ENCODE measurements around the gene SCN2B. TPM values are rescaled to one million over a fixed set of nuclear protein-coding genes. Genes with fewer than 3 reads are reported as not detected.
"Not testable (repeated sequence)": the region's sequence is repeated elsewhere in the genome, so short reads cannot be mapped to it uniquely, and the experiment has no call there.

SCN2B gene
- total and polyA plus RNA-seq, 2 of the 4 experiments (the other 2 are of a cell fraction) = under 0.01 to 0.05 TPM

GRCh38 chr11:118183691-118184090 lies 7.3 kb upstream of the SCN2B start:
- BruUV-seq (replicated peaks); dilution Hi-C loops (cut with HindIII; ENCODE audit: low sequenced_read_pairs, unreplicated experiment): not testable (repeated sequence)
- WGBS, 2 experiments (ENCODE audit: extremely low coverage in 2 of 2, insufficient read length in 1 of 2) = no CpG with 5 or more reads among the region's 5 CpGs

More at GRCh38 chr11:118183691-118184090, 7.3 kb upstream of the SCN2B start:
- H3K36me3 ChIP-seq (ENCODE audit: control insufficient read depth, insufficient read depth, low read length); H2BK15ac ChIP-seq (ENCODE audit: low read depth, low read length); H3K27me3 ChIP-seq (ENCODE audit: control insufficient read depth, insufficient read depth, low read length); H4K20me1 ChIP-seq (ENCODE audit: insufficient read depth, low read length); CTCF ChIA-PET; in situ Hi-C loops (cut with MboI; ENCODE audit: low sequenced_read_pairs); DNase-seq; H3K18ac ChIP-seq (ENCODE audit: low read depth, low read length); H3K4ac ChIP-seq (ENCODE audit: low read depth, low read length); H3K79me1 ChIP-seq (ENCODE audit: low read depth in 1 of 2, low read length in 2 of 2); H2AK5ac ChIP-seq (ENCODE audit: low read depth, low read length); H4K91ac ChIP-seq (ENCODE audit: insufficient read depth, low read depth, low read length); H3K9me3 ChIP-seq (ENCODE audit: control insufficient read depth, insufficient read depth, low read length); H2AFZ ChIP-seq (replicated peaks; ENCODE audit: low read length, poor library complexity); H2BK5ac ChIP-seq (ENCODE audit: low read depth, low read length, poor library complexity, severe bottlenecking); H3K27ac ChIP-seq (ENCODE audit: insufficient read depth, low read length); H2BK120ac ChIP-seq (ENCODE audit: low read depth, low read length); H3K4me2 ChIP-seq (ENCODE audit: low read depth, low read length); H3K9me1 ChIP-seq (ENCODE audit: insufficient read depth, low read length); H2BK20ac ChIP-seq (ENCODE audit: low read depth, low read length); H2AK9ac ChIP-seq (replicated peaks; ENCODE audit: low read depth, low read length, poor library complexity); intact Hi-C loops (cut with micrococcal nuclease); H4K8ac ChIP-seq (ENCODE audit: low read depth in 2 of 2, low read length in 2 of 2); H3K23ac ChIP-seq (ENCODE audit: low read depth, low read length); ATAC-seq (ENCODE audit: low read depth); H3K4me1 ChIP-seq (ENCODE audit: control insufficient read depth, insufficient read depth, low read length); H3K9ac ChIP-seq (ENCODE audit: low read depth, low read length); H3K56ac ChIP-seq (ENCODE audit: extremely low read depth, insufficient read depth, low read length); H4K5ac ChIP-seq (ENCODE audit: low read depth, low read length); H3K14ac ChIP-seq (replicated peaks; ENCODE audit: low read depth, low read length); H3K4me3 ChIP-seq (ENCODE audit: insufficient read depth, low read depth, low read length); POLR2A ChIA-PET (ENCODE audit: unreplicated experiment): not testable (repeated sequence)

Data from IMR-90 (cell line).